ENCODE data around the gene EPHA10. TPM values are rescaled to one million over a fixed set of nuclear protein-coding genes. Genes with fewer than 3 reads are reported as not detected.

The EPHA10 gene
- total and polyA plus RNA-seq, 10 donors: 0.02 to 0.43 (median 0.10) TPM; not detected in 3

DNA sequence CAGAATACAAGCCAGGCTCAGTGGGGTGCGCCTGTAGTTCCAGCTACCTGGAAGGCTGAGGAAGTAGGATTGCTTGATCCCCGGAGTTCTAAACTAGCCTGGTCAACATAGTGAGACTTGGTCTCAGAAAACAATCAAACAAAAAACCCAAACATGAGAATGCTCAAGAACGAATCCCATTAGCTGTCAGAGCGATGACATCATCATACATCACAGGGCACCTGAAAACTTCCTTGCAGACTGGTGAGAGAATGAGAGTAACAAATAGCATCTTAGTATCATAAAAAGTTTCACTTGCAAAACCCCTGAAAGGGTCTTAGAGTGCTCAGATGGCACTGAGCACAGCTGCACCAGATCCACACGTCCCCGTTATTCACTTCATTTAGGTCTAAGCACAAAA lies 93.7 kb downstream of the EPHA10 start:
- peaks cover 0 to 23% (median 0%) of the 10 kb centered on the region in 6 donors for H3K4me1 ChIP-seq

DNA sequence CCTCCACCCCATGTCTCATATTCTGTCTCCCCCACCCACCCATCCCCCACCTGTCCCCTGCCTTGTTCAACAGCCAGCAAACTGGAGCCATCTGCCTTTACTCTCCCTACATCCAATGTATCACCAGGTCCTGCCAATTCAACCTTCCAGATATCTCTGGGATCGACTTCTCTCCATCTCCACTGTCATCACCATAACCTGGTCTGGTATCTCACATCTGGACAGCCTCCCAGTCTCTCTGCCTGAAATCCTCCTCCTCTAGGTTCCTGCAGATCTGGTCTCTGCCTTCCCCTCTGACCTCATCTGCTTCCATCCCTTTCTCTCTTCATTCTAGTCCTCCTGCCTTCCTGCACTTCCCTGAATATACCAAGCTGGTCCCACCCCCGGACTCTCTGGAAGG lies 94.8 kb downstream of the EPHA10 start:
- intact Hi-C loops (cut with DNase I; ENCODE audit: low total_unique reads): no loop called here
- Histone ChIP-seq H3K36me3 (no peaks in the 10 kb centered on the region), H3K4me1 (peaks cover 0 to 12% (median 0%) of the 10 kb centered on the region in 6 donors), H3K4me3 (no peak overlapping the region), H3K9me3 (no peaks in the 10 kb centered on the region), H3K27ac (no peak overlapping the region), H3K27me3 (replicated peaks in 1 of 7) (peaks cover 0 to 46% (median 0%) of the 10 kb centered on the region in 7 donors)
- WGBS, 5 donors: 75 to 84% (median 81%) methylated on average over 2 of the region's 2 CpGs
- DNase-seq: peak; percentile 24
- TF ChIP-seq POLR2AphosphoS5 (IDR thresholded peaks at IDR 0.05) (no peak), POLR2A (IDR thresholded peaks at IDR 0.05) (no peak)
- TF ChIP-seq, protein P1, sequence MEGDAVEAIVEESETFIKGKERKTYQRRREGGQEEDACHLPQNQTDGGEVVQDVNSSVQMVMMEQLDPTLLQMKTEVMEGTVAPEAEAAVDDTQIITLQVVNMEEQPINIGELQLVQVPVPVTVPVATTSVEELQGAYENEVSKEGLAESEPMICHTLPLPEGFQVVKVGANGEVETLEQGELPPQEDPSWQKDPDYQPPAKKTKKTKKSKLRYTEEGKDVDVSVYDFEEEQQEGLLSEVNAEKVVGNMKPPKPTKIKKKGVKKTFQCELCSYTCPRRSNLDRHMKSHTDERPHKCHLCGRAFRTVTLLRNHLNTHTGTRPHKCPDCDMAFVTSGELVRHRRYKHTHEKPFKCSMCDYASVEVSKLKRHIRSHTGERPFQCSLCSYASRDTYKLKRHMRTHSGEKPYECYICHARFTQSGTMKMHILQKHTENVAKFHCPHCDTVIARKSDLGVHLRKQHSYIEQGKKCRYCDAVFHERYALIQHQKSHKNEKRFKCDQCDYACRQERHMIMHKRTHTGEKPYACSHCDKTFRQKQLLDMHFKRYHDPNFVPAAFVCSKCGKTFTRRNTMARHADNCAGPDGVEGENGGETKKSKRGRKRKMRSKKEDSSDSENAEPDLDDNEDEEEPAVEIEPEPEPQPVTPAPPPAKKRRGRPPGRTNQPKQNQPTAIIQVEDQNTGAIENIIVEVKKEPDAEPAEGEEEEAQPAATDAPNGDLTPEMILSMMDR (IDR thresholded peaks at IDR 0.05 in 8 of 11, conservative IDR thresholded peaks at IDR 0.05 in 3 of 11): no peak

More for the DNA sequence above, 93.7 kb downstream of the EPHA10 start:
- Histone ChIP-seq H3K27ac (no peak overlapping the region), H3K9me3 (no peaks in the 10 kb centered on the region), H3K36me3 (no peaks in the 10 kb centered on the region), H3K4me3 (no peak overlapping the region), H3K27me3 (replicated peaks in 1 of 7) (peaks cover 0 to 46% (median 0%) of the 10 kb centered on the region in 7 donors)
- 76 to 86% (median 80%) methylated on average over 6 of the region's 6 CpGs for WGBS, 5 donors
- DNase-seq: peak; percentile 5
- TF ChIP-seq POLR2A (IDR thresholded peaks at IDR 0.05) (no peak), POLR2AphosphoS5 (IDR thresholded peaks at IDR 0.05) (no peak)
- TF ChIP-seq, protein P1 (IDR thresholded peaks at IDR 0.05 in 8 of 11, conservative IDR thresholded peaks at IDR 0.05 in 3 of 11): no peak
- intact Hi-C loops (cut with DNase I; ENCODE audit: low total_unique reads): no loop called here

DNA sequence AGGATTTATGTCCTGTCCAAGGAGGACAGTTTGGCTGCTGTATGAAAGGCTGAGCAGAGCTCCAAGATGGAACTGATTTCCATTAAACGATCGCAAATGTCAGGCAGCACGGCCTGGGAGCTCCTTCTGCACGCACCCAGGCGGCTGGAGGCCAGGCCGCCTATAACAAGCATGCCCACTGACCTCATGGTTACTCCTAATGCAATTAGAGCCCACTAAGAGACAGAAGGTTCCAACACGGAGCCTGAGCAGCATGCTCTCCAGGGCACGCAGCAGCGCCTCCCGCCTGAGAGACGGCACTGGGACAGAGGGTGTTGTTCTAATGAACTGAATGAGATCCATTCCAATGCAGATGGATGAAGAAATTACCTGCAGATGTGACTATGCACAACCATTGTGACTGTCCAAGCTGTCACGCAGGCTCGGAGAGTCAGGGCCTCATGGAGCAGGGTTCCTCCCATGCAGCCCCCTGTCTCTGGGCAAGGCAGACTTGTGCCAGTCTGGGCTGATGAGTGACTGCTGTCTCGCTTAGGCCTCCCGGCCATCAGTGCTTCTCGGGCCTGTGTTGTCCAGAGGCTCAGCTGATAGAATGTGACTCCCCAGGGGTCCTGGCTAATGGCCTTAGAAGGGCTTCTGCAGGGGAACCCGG lies 97.8 kb downstream of the EPHA10 start:
- WGBS, 5 donors: 74 to 91% (median 82%) methylated on average over 15 to 17 of the region's 17 CpGs
- TF ChIP-seq POLR2A (IDR thresholded peaks at IDR 0.05) (no peak), POLR2AphosphoS5 (IDR thresholded peaks at IDR 0.05) (no peak)
- TF ChIP-seq, protein P1 (IDR thresholded peaks at IDR 0.05 in 8 of 11, conservative IDR thresholded peaks at IDR 0.05 in 3 of 11): no peak
- H3K36me3 ChIP-seq: no peaks in the 10 kb centered on the region
- H3K9me3 ChIP-seq: no peaks in the 10 kb centered on the region
- H3K4me1 ChIP-seq: no peaks in the 10 kb centered on the region
- peaks cover 0 to 38% (median 0%) of the 10 kb centered on the region in 7 donors for H3K27me3 ChIP-seq (replicated peaks in 1 of 7)
- H3K4me3 ChIP-seq: no peak overlapping the region
- intact Hi-C loops (cut with DNase I; ENCODE audit: low total_unique reads): no loop called here
- no peak overlapping the region for H3K27ac ChIP-seq
- peak; percentile 64 for DNase-seq

DNA sequence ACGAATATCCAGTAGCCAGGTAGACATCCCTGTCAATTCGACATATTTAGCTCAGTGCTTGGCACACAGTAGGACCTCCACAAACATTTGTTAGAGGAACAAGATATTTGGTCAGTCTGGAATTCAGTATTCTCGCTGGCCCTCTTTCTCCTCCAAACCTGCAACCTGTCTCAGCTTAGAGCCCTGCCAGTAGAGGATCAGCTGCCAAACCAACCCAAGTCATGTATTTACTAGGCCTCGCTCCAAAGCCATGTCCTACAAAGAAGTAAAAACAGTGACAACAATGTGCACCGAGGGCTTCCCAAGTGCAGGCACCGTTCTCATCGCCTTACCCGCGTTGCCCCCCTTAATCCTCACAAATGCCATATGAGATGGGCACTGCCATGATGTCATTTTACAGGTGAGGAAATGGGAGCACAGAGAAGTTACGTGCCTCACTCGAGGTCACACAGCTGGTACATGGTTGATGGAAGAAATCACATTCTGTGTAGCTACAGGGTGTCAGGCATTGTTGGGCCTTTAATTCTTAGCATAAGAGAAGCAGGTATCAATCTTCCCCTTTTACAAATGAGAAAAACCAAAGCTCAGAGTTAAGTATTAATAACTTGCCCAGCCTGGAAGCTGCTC lies 98.6 kb downstream of the EPHA10 start:
- 79 to 89% (median 87%) methylated on average over 11 of the region's 11 CpGs for WGBS, 5 donors
- Histone ChIP-seq H3K36me3 (no peaks in the 10 kb centered on the region), H3K4me3 (no peak overlapping the region), H3K9me3 (no peaks in the 10 kb centered on the region), H3K27me3 (replicated peaks in 1 of 7) (peaks cover 0 to 34% (median 0%) of the 10 kb centered on the region in 7 donors), H3K4me1 (no peaks in the 10 kb centered on the region), H3K27ac (no peak overlapping the region)
- peak; percentile 8 for DNase-seq
- TF ChIP-seq POLR2AphosphoS5 (IDR thresholded peaks at IDR 0.05) (no peak), POLR2A (IDR thresholded peaks at IDR 0.05) (no peak)
- TF ChIP-seq, protein P1 (IDR thresholded peaks at IDR 0.05 in 8 of 11, conservative IDR thresholded peaks at IDR 0.05 in 3 of 11): no peak
- intact Hi-C loops (cut with DNase I; ENCODE audit: low total_unique reads): no loop called here

Measured in spleen (tissue), 11 donors.